ENCODE results near the gene ANGEL1. TPM values are rescaled to one million over a fixed set of nuclear protein-coding genes. Genes with fewer than 3 reads are reported as not detected.

ANGEL1 gene
- total RNA-seq, 2 experiments from 2014 or later = 17.6 to 33.7 TPM

DNA sequence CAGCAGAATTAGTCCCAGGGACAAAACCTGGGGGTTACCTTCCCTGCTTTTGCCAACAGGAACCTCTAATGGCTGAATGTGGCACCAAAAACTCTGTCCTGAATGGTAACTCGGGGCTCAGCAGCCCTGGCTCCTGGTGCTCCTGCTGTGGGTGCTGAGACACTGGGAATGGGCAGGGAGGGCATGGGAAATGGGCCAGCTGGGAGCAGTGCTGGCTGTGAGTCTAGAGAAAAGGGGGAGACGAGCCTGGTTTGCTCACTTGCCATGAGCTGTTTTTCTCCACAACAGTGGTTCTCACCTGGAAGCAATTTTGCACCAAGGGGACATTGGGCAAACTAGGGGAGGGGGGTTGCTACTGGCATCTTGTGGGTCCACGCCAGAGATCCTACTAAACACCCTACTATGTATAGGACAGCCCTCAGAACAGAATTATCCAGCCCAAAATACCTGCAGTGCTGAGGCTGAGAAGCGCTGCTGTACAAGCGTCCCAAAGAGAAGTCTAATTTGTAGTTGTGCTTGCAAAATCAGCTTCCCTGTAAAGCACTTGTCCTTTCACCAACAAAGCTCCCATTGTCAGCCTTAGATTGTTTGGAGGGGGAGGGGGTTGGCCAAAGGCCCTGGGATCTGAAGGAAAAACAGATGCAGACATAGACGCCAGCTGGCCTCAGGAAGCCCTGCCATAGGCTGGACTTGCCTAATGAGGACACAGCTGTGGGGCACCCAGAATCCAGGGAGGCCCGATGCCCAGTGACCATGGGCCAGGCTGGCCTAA is 17.2 kb upstream of the ANGEL1 start:
- Histone ChIP-seq H3K79me2 (ENCODE audit: insufficient read depth, low read depth, low read length) (no peaks in the 10 kb centered on the region), H3K4me2 (ENCODE audit: low read length) (no peak overlapping the region), H2AFZ (ENCODE audit: low read length) (no peak overlapping the region), H3K9me2 (ENCODE audit: insufficient read depth, low read length) (no peaks in the 10 kb centered on the region), H3K27ac (ENCODE audit: low read depth, low read length, poor library complexity, severe bottlenecking) (no peak overlapping the region), H3K4me1 (ENCODE audit: insufficient read depth, low read length, poor library complexity, severe bottlenecking) (no peaks in the 10 kb centered on the region), H3K36me3 (ENCODE audit: insufficient read depth, low read length) (no peaks in the 10 kb centered on the region), H4K20me1 (ENCODE audit: insufficient read depth, low read length) (no peaks in the 10 kb centered on the region), H3K9me3 (ENCODE audit: low read length) (no peaks in the 10 kb centered on the region), H3K4me3 (ENCODE audit: low read depth, low read length, poor library complexity, severe bottlenecking) (no peak overlapping the region)
- BruUV-seq (replicated peaks) = no TSS peak
- POLR2A ChIA-PET = no interaction called here
- intact Hi-C loops (cut with micrococcal nuclease; ENCODE audit: unreplicated experiment) = no loop called here
- TF ChIP-seq, protein P1, sequence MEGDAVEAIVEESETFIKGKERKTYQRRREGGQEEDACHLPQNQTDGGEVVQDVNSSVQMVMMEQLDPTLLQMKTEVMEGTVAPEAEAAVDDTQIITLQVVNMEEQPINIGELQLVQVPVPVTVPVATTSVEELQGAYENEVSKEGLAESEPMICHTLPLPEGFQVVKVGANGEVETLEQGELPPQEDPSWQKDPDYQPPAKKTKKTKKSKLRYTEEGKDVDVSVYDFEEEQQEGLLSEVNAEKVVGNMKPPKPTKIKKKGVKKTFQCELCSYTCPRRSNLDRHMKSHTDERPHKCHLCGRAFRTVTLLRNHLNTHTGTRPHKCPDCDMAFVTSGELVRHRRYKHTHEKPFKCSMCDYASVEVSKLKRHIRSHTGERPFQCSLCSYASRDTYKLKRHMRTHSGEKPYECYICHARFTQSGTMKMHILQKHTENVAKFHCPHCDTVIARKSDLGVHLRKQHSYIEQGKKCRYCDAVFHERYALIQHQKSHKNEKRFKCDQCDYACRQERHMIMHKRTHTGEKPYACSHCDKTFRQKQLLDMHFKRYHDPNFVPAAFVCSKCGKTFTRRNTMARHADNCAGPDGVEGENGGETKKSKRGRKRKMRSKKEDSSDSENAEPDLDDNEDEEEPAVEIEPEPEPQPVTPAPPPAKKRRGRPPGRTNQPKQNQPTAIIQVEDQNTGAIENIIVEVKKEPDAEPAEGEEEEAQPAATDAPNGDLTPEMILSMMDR (conservative IDR thresholded peaks at IDR 0.05; ENCODE audit: low read length) = no peak
- no peak for TF ChIP-seq EZH2phosphoT487 (IDR thresholded peaks at IDR 0.05; ENCODE audit: borderline replicate concordance, low read depth, low read length)
- no peak for DNase-seq (ENCODE audit: low spot score)
- CTCF ChIA-PET (ENCODE audit: unreplicated experiment) = no interaction called here

DNA sequence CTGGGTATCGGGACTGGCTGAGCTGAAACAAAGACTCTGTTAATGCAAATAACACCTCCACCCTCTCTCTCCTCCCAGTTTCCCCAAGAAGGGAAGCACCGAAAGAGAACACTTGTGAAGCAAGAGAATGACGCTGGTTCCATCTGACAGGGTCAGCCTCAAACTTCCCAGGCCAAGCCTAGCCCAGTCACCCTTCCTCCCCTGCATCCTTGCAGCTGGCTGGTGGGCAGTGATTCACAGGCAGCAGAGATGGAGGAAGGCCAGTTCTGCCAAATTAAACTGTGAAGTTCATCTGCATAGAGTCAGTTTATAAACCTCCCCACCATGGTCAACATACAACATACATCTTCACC is 16.3 kb upstream of the ANGEL1 start:
- no peak overlapping the region for H3K4me2 ChIP-seq (ENCODE audit: low read length)
- no peaks in the 10 kb centered on the region for H4K20me1 ChIP-seq (ENCODE audit: insufficient read depth, low read length)
- no peaks in the 10 kb centered on the region for H3K79me2 ChIP-seq (ENCODE audit: insufficient read depth, low read depth, low read length)
- no peak overlapping the region for H3K27ac ChIP-seq (ENCODE audit: low read depth, low read length, poor library complexity, severe bottlenecking)
- no peaks in the 10 kb centered on the region for H3K36me3 ChIP-seq (ENCODE audit: insufficient read depth, low read length)
- H3K4me3 ChIP-seq (ENCODE audit: low read depth, low read length, poor library complexity, severe bottlenecking) = no peak overlapping the region
- no peaks in the 10 kb centered on the region for H3K4me1 ChIP-seq (ENCODE audit: insufficient read depth, low read length, poor library complexity, severe bottlenecking)
- no TSS peak for BruUV-seq (replicated peaks)
- no peaks in the 10 kb centered on the region for H3K9me3 ChIP-seq (ENCODE audit: low read length)
- no peak for TF ChIP-seq EZH2phosphoT487 (IDR thresholded peaks at IDR 0.05; ENCODE audit: borderline replicate concordance, low read depth, low read length)
- TF ChIP-seq, protein P1 (conservative IDR thresholded peaks at IDR 0.05; ENCODE audit: low read length) = no peak
- intact Hi-C loops (cut with micrococcal nuclease; ENCODE audit: unreplicated experiment) = no loop called here
- no peak for DNase-seq (ENCODE audit: low spot score)
- CTCF ChIA-PET (ENCODE audit: unreplicated experiment) = no interaction called here
- no peaks in the 10 kb centered on the region for H3K9me2 ChIP-seq (ENCODE audit: insufficient read depth, low read length)
- no peak overlapping the region for H2AFZ ChIP-seq (ENCODE audit: low read length)
- POLR2A ChIA-PET = no interaction called here

DNA sequence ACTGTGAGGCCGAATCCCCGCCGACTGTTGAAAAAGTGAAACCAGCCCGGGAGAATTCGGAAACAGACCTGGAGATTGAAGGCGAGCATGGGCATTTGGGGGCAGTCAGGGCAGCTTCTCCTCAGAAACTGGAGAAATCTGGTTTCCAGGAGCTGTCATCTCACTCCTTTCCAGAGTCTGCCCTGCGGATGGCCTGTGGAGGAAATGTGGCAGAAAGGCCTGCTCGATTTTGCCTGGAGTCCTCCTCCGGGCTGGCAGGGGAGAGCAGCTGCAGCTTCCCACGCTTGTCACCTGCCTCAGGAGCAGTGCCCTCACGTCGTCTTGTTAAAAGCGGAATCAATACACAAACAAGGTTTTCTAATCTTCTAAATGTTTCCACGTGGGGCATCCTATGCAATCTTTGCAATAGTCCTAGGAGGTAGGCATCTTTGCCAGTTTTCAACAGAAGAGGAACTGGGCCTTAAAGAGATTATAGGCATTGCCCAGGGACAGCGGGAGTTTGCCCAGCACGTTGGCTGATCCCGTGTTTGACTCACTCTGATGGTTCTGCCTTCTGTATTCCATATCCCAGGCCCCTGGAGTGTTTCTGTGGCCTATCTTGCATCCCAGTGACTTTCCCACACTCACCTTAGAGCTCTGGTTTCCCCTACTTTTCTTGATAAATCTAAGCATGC is 15.8 kb upstream of the ANGEL1 start:
- no peaks in the 10 kb centered on the region for H4K20me1 ChIP-seq (ENCODE audit: insufficient read depth, low read length)
- H3K9me2 ChIP-seq (ENCODE audit: insufficient read depth, low read length) = no peaks in the 10 kb centered on the region
- no peaks in the 10 kb centered on the region for H3K79me2 ChIP-seq (ENCODE audit: insufficient read depth, low read depth, low read length)
- no TSS peak for BruUV-seq (replicated peaks)
- TF ChIP-seq, protein P1 (conservative IDR thresholded peaks at IDR 0.05; ENCODE audit: low read length) = no peak
- TF ChIP-seq EZH2phosphoT487 (IDR thresholded peaks at IDR 0.05; ENCODE audit: borderline replicate concordance, low read depth, low read length) = no peak
- CTCF ChIA-PET (ENCODE audit: unreplicated experiment) = no interaction called here
- POLR2A ChIA-PET = no interaction called here
- no peak overlapping the region for H3K4me3 ChIP-seq (ENCODE audit: low read depth, low read length, poor library complexity, severe bottlenecking)
- DNase-seq (ENCODE audit: low spot score) = no peak
- H3K36me3 ChIP-seq (ENCODE audit: insufficient read depth, low read length) = no peaks in the 10 kb centered on the region
- H3K9me3 ChIP-seq (ENCODE audit: low read length) = no peaks in the 10 kb centered on the region
- intact Hi-C loops (cut with micrococcal nuclease; ENCODE audit: unreplicated experiment) = no loop called here
- H2AFZ ChIP-seq (ENCODE audit: low read length) = no peak overlapping the region
- H3K27ac ChIP-seq (ENCODE audit: low read depth, low read length, poor library complexity, severe bottlenecking) = no peak overlapping the region
- no peaks in the 10 kb centered on the region for H3K4me1 ChIP-seq (ENCODE audit: insufficient read depth, low read length, poor library complexity, severe bottlenecking)
- no peak overlapping the region for H3K4me2 ChIP-seq (ENCODE audit: low read length)

All from OCI-LY7 (cell line).